IMR-90 (cell line): ENCODE data around the gene HNRNPM. TPM values are rescaled to one million over a fixed set of nuclear protein-coding genes. Genes with fewer than 3 reads are reported as not detected.

Source experiments
- ATAC-seq: fragments of 200-7000 bp; cut with Tn5 transposase; 2 replicates; pipeline ENCODE4 v1.9.1; 2020; ENCODE audit warnings: low read depth, mild to moderate bottlenecking, moderate library complexity
- BruUV-seq: library from RNA; stranded (reverse); fragments of 400-500 nt; replicated peaks from 2 replicates; lab custom pipeline; 2021; lab: Mats Ljungman, UMichigan
- CTCF ChIA-PET: fragments of 300-600 bp; formaldehyde crosslinking; extraction: SDS; loops from one replicate; lab custom pipeline; 2021; ENCODE audit warnings: antibody characterized with exemption; lab: Yijun Ruan, JAX
- POLR2A ChIA-PET: fragments of 300-600 bp; sonication (Branson Sonifier 250); formaldehyde crosslinking; loops from one replicate; lab custom pipeline; 2022; ENCODE audit warnings: antibody characterized with exemption; ENCODE audit not compliant: unreplicated experiment; lab: Charles Lee
- DNase-seq: peaks from one replicate; pipeline ENCODE4 v3.0.0; 2013
- H2AFZ ChIP-seq: replicated peaks from 2 replicates; pipeline ENCODE3; 2013; ENCODE audit warnings: low read length, mild to moderate bottlenecking; ENCODE audit not compliant: poor library complexity
- H2AK5ac ChIP-seq: 2 replicates; pipeline ENCODE4 v1.6.1; 2013; ENCODE audit warnings: low read depth, low read length, inconsistent platforms
- H2AK9ac ChIP-seq: replicated peaks from 2 replicates; pipeline ENCODE3; 2013; ENCODE audit warnings: mild to moderate bottlenecking, low read depth, low read length, moderate library complexity; ENCODE audit not compliant: poor library complexity
- H2BK120ac ChIP-seq: 2 replicates; pipeline ENCODE4 v1.6.1; 2013; ENCODE audit warnings: low read depth, low read length, inconsistent platforms
- H2BK15ac ChIP-seq: 3 replicates; pipeline ENCODE4 v1.6.1; 2013; ENCODE audit warnings: low read depth, low read length, inconsistent platforms
- H2BK20ac ChIP-seq: 2 replicates; pipeline ENCODE4 v1.6.1; 2013; ENCODE audit warnings: low read depth, mild to moderate bottlenecking, inconsistent platforms, low read length, moderate library complexity
- H2BK5ac ChIP-seq: 2 replicates; pipeline ENCODE4 v1.6.1; 2013; ENCODE audit warnings: mild to moderate bottlenecking, low read depth, low read length, inconsistent platforms; ENCODE audit not compliant: poor library complexity, severe bottlenecking
- H3K14ac ChIP-seq: replicated peaks from 2 replicates; pipeline ENCODE4 v1.6.1; 2013; ENCODE audit warnings: low read depth, low read length, inconsistent platforms
- H3K18ac ChIP-seq: 2 replicates; pipeline ENCODE4 v1.6.1; 2013; ENCODE audit warnings: low read depth, low read length, control low read depth
- H3K23ac ChIP-seq: 2 replicates; pipeline ENCODE4 v1.6.1; 2013; ENCODE audit warnings: low read depth, low read length, inconsistent platforms
- H3K27ac ChIP-seq: 2 replicates; pipeline ENCODE4 v1.5.1; 2013; ENCODE audit warnings: mild to moderate bottlenecking, control low read depth, low read length; ENCODE audit not compliant: insufficient read depth
- H3K27me3 ChIP-seq: 2 replicates; pipeline ENCODE4 v1.6.1; 2013; ENCODE audit warnings: low read length; ENCODE audit not compliant: control insufficient read depth, insufficient read depth
- H3K36me3 ChIP-seq: 2 replicates; pipeline ENCODE4 v1.6.1; 2013; ENCODE audit warnings: low read length, mixed read lengths; ENCODE audit not compliant: control insufficient read depth, insufficient read depth
- H3K4ac ChIP-seq: 2 replicates; pipeline ENCODE4 v1.6.1; 2013; ENCODE audit warnings: low read depth, low read length, inconsistent platforms
- H3K4me1 ChIP-seq: 2 replicates; pipeline ENCODE4 v1.6.1; 2013; ENCODE audit warnings: low read length, mixed read lengths; ENCODE audit not compliant: control insufficient read depth, insufficient read depth
- H3K4me2 ChIP-seq: 2 replicates; pipeline ENCODE4 v1.6.1; 2013; ENCODE audit warnings: low read depth, mild to moderate bottlenecking, control low read depth, low read length, moderate library complexity
- H3K4me3 ChIP-seq: 2 replicates; pipeline ENCODE4 v1.5.1; 2013; ENCODE audit warnings: low read depth, mild to moderate bottlenecking, control low read depth, low read length, moderate library complexity; ENCODE audit not compliant: insufficient read depth
- H3K56ac ChIP-seq: 2 replicates; pipeline ENCODE4 v1.6.1; 2013; ENCODE audit warnings: low read length, inconsistent platforms; ENCODE audit not compliant: insufficient read depth; ENCODE audit errors: extremely low read depth
- H3K79me1 ChIP-seq, 2 experiments: 2 replicates each; pipeline ENCODE4 v1.6.1; 2013; ENCODE audit warnings: low read length in 2 of 2, inconsistent platforms in 1 of 2, low read depth in 1 of 2
- H3K9ac ChIP-seq: 2 replicates; pipeline ENCODE4 v1.6.1; 2013; ENCODE audit warnings: low read depth, low read length, control low read depth
- H3K9me1 ChIP-seq: 2 replicates; pipeline ENCODE4 v1.6.1; 2013; ENCODE audit warnings: low read length, inconsistent platforms; ENCODE audit not compliant: insufficient read depth
- H3K9me3 ChIP-seq: 2 replicates; pipeline ENCODE4 v1.6.1; 2013; ENCODE audit warnings: low read length; ENCODE audit not compliant: control insufficient read depth, insufficient read depth
- H4K20me1 ChIP-seq: 2 replicates; pipeline ENCODE4 v1.6.1; 2013; ENCODE audit warnings: low read length, inconsistent platforms; ENCODE audit not compliant: insufficient read depth
- H4K5ac ChIP-seq: 2 replicates; pipeline ENCODE4 v1.6.1; 2013; ENCODE audit warnings: mild to moderate bottlenecking, low read depth, low read length, control low read depth
- H4K8ac ChIP-seq, 2 experiments: 2 replicates each; pipeline ENCODE4 v1.6.1; 2013; ENCODE audit warnings: low read depth in 2 of 2, low read length in 2 of 2, control low read depth in 1 of 2, inconsistent platforms in 1 of 2
- H4K91ac ChIP-seq: 2 replicates; pipeline ENCODE4 v1.6.1; 2013; ENCODE audit warnings: low read depth, low read length, inconsistent platforms; ENCODE audit not compliant: insufficient read depth
- FOS ChIP-seq: fragments of 150-350 bp; IDR thresholded peaks from 2 replicates; pipeline ENCODE4 v1.6.1; 2016; ENCODE audit warnings: low read depth, low read length
- MXI1 ChIP-seq: IDR thresholded peaks from 2 replicates; pipeline ENCODE4 v1.6.1; 2012; ENCODE audit warnings: low read depth, mild to moderate bottlenecking, low read length, moderate library complexity, borderline replicate concordance
- WGBS, 2 experiments: methylation state at CpG; one replicate each; pipeline versions ENCODE4 v1.1.5 to v1.1.7; 2013; ENCODE audit warnings: missing lambda C conversion rate in 2 of 2; ENCODE audit not compliant: insufficient read length in 1 of 2; ENCODE audit errors: extremely low coverage in 2 of 2; 5-methylcytosine and 5-hydroxymethylcytosine counted together
- dilution Hi-C: fragments of 300-500 bp; cut with HindIII; formaldehyde crosslinking; loops from one replicate; pipeline ENCODE4 v1.14.3; 2018; ENCODE audit warnings: low sequenced_read_pairs; ENCODE audit not compliant: unreplicated experiment
- in situ Hi-C: fragments of 300-500 bp; cut with MboI; formaldehyde crosslinking; loops from 3 replicates; pipeline ENCODE4 v1.14.3; 2019; ENCODE audit warnings: low sequenced_read_pairs, inconsistent platforms, mixed read lengths
- intact Hi-C: fragments of 100-400 bp; cut with micrococcal nuclease; formaldehyde crosslinking; loops from 2 replicates; pipeline ENCODE4 v1.10.0; 2022
- polyA plus RNA-seq, 3 experiments: library from polyadenylated mRNA; depleted of rRNA; stranded (reverse); fragments of >200 nt; gene quantifications; 2 replicates each; pipeline ENCODE4 v1.2.3, GENCODE V29; 2012; ENCODE audit warnings: low replicate concordance in 1 of 3
- total RNA-seq: library from RNA; depleted of rRNA; stranded (reverse); fragments of >200 nt; gene quantifications from 2 replicates; pipeline ENCODE4 v1.2.3, GENCODE V29; 2012

Gene HNRNPM
- total and polyA plus RNA-seq, 2 of the 4 experiments (the other 2 are of a cell fraction), result 75.6 to 197 TPM

- CTCF ChIA-PET, result interaction anchor here (1.0 kb wide), 1 partner anchor 106 kb away, joined by 3 read pairs; no protein-coding TSS in a partner anchor
- peak overlapping the region; percentile 84 for H3K4me2 ChIP-seq
- H2BK120ac ChIP-seq, result peak overlapping the region; percentile 53
- peak overlapping the region; percentile 51 for H2AK5ac ChIP-seq
- H4K20me1 ChIP-seq, result peaks cover 98% of the 10 kb centered on the region
- no peaks in the 10 kb centered on the region for H3K9me3 ChIP-seq
- intact Hi-C loops (loop anchor here (5.0 kb wide), 1 partner anchor 48 kb away; no protein-coding TSS in a partner anchor), in situ Hi-C loops (no loop called here), dilution Hi-C loops (no loop called here)
- H3K14ac ChIP-seq, result peak overlapping the region; percentile 82; the same call in 1 of the 2 replicates
- peak overlapping the region; percentile 86 for H2BK5ac ChIP-seq
- no TSS peak for BruUV-seq
- H2AK9ac ChIP-seq, result no peak overlapping the region
- peak overlapping the region; percentile 87 for H3K27ac ChIP-seq
- 0 out of 3 replicates have a peak overlapping the region, but pooled peaks have one; percentile 35 for H2BK15ac ChIP-seq
- peak overlapping the region; percentile 42; the same call in 1 of the 2 replicates for H3K18ac ChIP-seq
- H2BK20ac ChIP-seq, result peak overlapping the region; percentile 35; the same call in 1 of the 2 replicates
- peak overlapping the region; percentile 53 for H4K91ac ChIP-seq
- no peak overlapping the region for H3K4me3 ChIP-seq
- DNase-seq (peak; percentile 86), ATAC-seq (peak; percentile 84)
- peak overlapping the region in 1 of 2 experiments; percentile 32; a peak in 2 of 4 replicates for H4K8ac ChIP-seq
- H3K4ac ChIP-seq, result peak overlapping the region; percentile 82
- peaks cover 33% of the 10 kb centered on the region for H3K4me1 ChIP-seq
- H3K9ac ChIP-seq, result peak overlapping the region; percentile 36
- H3K36me3 ChIP-seq, result peaks cover 28% of the 10 kb centered on the region
- no peak overlapping the region; the same call in 1 of the 2 replicates for H4K5ac ChIP-seq
- POLR2A ChIA-PET, result no interaction called here
- H3K79me1 ChIP-seq, result peaks cover 19 to 92% of the 10 kb centered on the region in 2 experiments
- WGBS, 2 experiments, result no CpG with 5 or more reads among the region's 6 CpGs
- H3K9me1 ChIP-seq, result peaks cover 36% of the 10 kb centered on the region
- peak overlapping the region; percentile 84 for H3K23ac ChIP-seq
- TF ChIP-seq MXI1 (no peak), FOS (peak; percentile 18; the same call in 1 of the 2 replicates)
- H3K56ac ChIP-seq, result peak overlapping the region; percentile 74
- no peaks in the 10 kb centered on the region for H3K27me3 ChIP-seq
- H2AFZ ChIP-seq, result no peak overlapping the region
Observed at GRCh38 chr19:8459520-8460270, 14.9 kb downstream of the HNRNPM start.
